BLaER1 (cell line): ENCODE results near the gene AUTS2.

Experiments
- H3K27ac ChIP-seq: shearing (Covaris generic); formaldehyde crosslinking; 2 replicates; pipeline ENCODE4 v1.8.1; 2022
- H3K27me3 ChIP-seq: shearing (Covaris generic); formaldehyde crosslinking; 2 replicates; pipeline ENCODE4 v1.8.1; 2022
- H3K36me3 ChIP-seq: shearing (Covaris generic); formaldehyde crosslinking; 2 replicates; pipeline ENCODE4 v1.8.1; 2022
- H3K4me1 ChIP-seq: shearing (Covaris generic); formaldehyde crosslinking; 2 replicates; pipeline ENCODE4 v1.8.1; 2022
- H3K4me2 ChIP-seq: shearing (Covaris generic); formaldehyde crosslinking; 2 replicates; pipeline ENCODE4 v1.8.1; 2022
- H3K4me3 ChIP-seq: shearing (Covaris generic); formaldehyde crosslinking; 2 replicates; pipeline ENCODE4 v1.8.1; 2022
- H3K9ac ChIP-seq: shearing (Covaris generic); formaldehyde crosslinking; 2 replicates; pipeline ENCODE4 v1.8.1; 2022
- H3K9me3 ChIP-seq: shearing (Covaris generic); formaldehyde crosslinking; 2 replicates; pipeline ENCODE4 v1.8.1; 2022
- H4K20me1 ChIP-seq: shearing (Covaris generic); formaldehyde crosslinking; 2 replicates; pipeline ENCODE4 v1.8.1; 2022
- Cebpa-rat ChIP-seq: shearing (Covaris generic); IDR thresholded peaks from 2 replicates; pipeline ENCODE4 v1.8.1; 2022

Gene AUTS2

DNA sequence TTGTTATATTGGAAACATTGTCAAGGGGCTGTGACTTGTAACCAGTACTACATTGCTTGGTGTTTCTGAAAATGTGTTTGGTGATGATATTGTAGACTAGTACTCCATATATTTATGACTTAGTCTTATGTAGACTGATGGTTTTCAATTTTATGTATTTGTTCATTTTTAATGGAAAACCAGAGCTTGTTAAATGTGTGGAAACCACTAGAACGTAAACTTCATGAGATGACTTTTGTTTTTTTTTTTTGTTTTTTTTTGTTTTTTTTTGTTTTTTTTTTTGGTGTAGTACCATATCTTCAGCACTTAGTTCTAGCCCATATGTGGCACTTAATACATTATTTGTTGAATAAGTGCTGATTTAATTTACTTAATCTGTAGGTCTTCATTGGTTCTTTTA lies 518.6 kb downstream of the AUTS2 start:
- H3K9me3 ChIP-seq, result peaks cover 35% of the 10 kb centered on the region
- no peak overlapping the region for H3K4me2 ChIP-seq
- peaks cover 40% of the 10 kb centered on the region for H3K36me3 ChIP-seq
- no peak for TF ChIP-seq Cebpa-rat
- no peak overlapping the region for H3K4me3 ChIP-seq
- H4K20me1 ChIP-seq, result peaks cover 27% of the 10 kb centered on the region; the same call in 1 of the 2 replicates
- H3K9ac ChIP-seq, result no peak overlapping the region
- H3K4me1 ChIP-seq, result no peaks in the 10 kb centered on the region
- H3K27ac ChIP-seq, result no peak overlapping the region
- H3K27me3 ChIP-seq, result no peaks in the 10 kb centered on the region

DNA sequence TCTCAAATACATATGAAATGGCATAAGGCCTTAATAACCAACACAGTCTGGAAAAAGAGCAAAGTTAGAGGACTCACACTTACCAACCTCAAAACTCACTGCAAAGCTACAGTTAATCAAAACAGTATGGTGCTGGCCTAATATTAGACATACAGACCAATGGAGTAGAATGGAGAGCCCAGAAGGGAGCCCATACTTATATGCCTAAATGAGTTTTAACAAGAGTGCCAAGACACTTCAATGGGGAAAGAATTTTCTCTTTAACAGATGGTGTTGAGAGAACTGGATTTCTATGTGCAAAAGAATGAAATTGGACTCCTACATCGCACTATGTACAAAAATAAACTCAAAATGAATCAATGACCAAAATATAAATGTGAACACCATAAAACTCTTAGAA lies 522.6 kb downstream of the AUTS2 start:
- Histone ChIP-seq H3K36me3 (peaks cover 69% of the 10 kb centered on the region), H3K4me2 (no peak overlapping the region), H3K27ac (no peak overlapping the region), H3K9me3 (peaks cover 65% of the 10 kb centered on the region), H3K27me3 (no peaks in the 10 kb centered on the region), H4K20me1 (peaks cover 12% of the 10 kb centered on the region; the same call in 1 of the 2 replicates), H3K9ac (no peak overlapping the region), H3K4me1 (no peaks in the 10 kb centered on the region), H3K4me3 (no peak overlapping the region)
- no peak for TF ChIP-seq Cebpa-rat

DNA sequence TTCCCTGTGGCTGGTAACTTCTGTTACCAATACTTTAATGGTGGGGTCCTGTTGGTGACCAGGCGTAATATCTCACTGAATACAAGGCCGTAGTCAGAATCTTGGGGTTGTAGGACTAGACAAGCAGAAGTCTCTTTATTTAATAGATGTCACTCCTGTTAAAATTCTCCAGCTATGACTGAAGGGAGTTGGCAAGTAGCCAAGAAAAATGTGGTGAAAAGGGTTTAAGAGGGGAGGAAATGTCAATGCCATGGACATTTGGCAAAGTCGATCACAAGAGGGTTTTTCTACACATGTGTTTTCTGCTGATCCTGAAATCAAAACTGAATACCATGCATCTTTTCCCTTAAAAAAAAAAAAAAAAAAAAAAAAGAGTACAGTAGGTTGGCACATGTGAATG lies 533.5 kb downstream of the AUTS2 start:
- no peaks in the 10 kb centered on the region for H3K27me3 ChIP-seq
- H3K4me1 ChIP-seq, result peaks cover 20% of the 10 kb centered on the region
- H3K36me3 ChIP-seq, result peaks cover 16% of the 10 kb centered on the region
- TF ChIP-seq Cebpa-rat, result no peak
- H3K27ac ChIP-seq, result no peak overlapping the region
- H3K9me3 ChIP-seq, result no peaks in the 10 kb centered on the region
- peak overlapping the region; percentile 44 for H3K4me2 ChIP-seq
- no peaks in the 10 kb centered on the region for H4K20me1 ChIP-seq
- no peak overlapping the region for H3K4me3 ChIP-seq
- no peak overlapping the region for H3K9ac ChIP-seq

DNA sequence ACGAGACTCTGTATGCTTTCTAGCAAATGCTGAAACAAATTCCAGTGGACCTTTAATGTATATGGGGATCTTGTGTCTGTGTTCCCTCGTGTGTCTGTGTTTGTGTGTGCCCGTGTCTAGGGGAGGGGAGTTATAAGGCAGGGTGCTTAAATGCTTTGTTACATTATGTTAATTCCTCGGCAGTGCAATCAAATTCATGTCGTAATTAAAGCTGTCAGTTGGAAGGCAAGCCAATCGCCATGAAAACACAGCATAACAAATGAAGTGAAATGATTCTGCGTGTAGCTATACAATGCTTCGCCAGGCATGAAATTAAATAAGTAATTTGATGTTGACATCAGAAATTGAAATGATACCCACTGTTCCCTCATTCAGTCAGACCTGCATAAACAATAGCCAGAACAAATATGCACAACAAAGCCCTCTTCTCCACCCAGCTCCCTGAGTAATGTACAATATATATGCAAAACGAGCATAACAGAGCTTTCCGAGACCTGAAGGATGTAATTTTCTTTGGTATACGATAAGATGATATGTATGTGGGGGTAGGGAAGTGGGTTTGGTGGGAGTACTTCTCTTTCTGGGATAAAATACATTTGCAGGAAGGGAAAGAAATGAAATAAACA lies 534.1 kb downstream of the AUTS2 start:
- Histone ChIP-seq H3K27ac (no peak overlapping the region), H3K9ac (no peak overlapping the region), H3K4me1 (peaks cover 20% of the 10 kb centered on the region), H3K9me3 (no peaks in the 10 kb centered on the region), H3K4me2 (peak overlapping the region; percentile 44), H4K20me1 (no peaks in the 10 kb centered on the region), H3K36me3 (peaks cover 16% of the 10 kb centered on the region), H3K27me3 (no peaks in the 10 kb centered on the region), H3K4me3 (no peak overlapping the region)
- no peak for TF ChIP-seq Cebpa-rat

DNA sequence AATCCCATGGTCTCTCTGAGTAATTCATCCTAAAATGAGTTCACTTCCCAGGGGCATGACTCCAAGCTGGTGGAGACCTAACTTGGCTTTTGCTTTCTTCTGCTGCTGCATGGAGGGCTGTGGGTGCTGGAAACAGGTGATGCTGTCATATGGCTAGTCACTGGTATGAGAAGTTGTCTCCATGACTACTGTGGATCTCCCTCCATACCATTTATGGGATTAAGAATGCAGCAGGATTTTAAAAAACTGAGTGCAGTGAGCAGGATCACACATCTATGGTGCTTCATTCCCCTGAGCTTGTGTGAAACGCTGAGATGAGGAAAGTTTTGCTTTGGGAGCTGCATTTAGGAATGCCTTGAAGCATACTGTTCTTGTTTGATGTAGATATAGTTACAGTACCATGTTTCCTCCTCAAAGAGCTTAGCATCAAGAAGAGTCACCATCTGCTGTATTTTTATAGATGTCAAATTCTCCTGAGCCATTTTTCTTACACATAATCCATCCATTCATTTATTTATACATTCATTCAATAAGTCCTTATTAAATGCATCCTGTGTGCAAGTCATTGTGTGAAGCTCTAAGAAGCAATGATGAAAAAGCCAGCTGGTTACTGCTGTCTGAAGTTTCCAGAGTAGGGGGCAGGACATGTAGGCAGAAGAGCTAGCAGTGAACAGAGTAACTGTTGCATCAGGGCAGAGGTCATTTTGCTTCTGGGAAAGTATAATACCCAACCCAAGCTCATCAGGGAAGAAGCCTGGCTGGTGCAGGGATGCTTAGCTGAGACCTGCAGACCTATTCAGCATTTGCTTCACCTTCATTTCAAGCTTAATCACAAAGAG lies 534.8 kb downstream of the AUTS2 start:
- Histone ChIP-seq H3K27ac (no peak overlapping the region), H3K27me3 (no peaks in the 10 kb centered on the region), H3K9me3 (no peaks in the 10 kb centered on the region), H3K9ac (no peak overlapping the region), H3K4me2 (no peak overlapping the region), H3K36me3 (peaks cover 16% of the 10 kb centered on the region), H3K4me1 (peaks cover 20% of the 10 kb centered on the region), H3K4me3 (no peak overlapping the region), H4K20me1 (no peaks in the 10 kb centered on the region)
- TF ChIP-seq Cebpa-rat, result no peak

DNA sequence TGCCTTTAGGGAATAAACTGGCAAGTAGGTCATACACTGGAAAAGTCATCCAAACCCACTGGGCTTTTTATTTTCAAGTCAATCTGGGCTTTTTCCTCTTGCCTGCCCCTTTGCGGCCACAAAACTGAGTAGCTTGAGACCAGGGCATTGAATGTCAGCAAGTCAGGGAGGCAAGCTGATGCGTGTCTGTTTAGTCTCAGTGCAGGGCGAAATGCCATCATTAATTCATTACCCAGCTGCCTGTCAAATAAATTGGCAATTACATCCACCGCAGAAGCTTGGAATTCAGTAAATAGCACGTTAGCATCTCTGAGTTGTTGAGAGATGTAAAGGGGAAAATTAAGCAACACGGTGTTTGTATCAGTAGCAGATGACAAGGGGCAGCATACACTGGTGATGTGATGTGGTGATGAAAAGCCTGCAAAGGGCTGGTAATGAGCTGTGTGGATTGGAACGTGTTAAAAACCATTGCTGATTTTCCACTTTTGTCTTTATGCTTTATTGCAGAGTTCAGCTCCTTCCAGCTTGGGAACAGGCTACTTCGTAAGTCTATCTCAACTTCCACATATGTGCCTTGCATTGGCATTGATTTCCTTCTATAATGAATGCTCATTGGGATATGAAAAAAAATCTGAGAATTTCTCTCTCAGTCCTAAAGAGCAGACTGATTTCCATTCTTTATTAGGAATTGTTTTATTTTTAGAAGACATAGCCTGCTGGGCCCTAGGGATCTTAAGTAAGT lies 535.9 kb downstream of the AUTS2 start:
- H3K4me2 ChIP-seq, result no peak overlapping the region
- H3K4me3 ChIP-seq, result no peak overlapping the region
- no peaks in the 10 kb centered on the region for H3K9me3 ChIP-seq
- no peak overlapping the region for H3K27ac ChIP-seq
- H3K36me3 ChIP-seq, result peaks cover 13% of the 10 kb centered on the region
- no peaks in the 10 kb centered on the region for H3K27me3 ChIP-seq
- no peaks in the 10 kb centered on the region for H4K20me1 ChIP-seq
- TF ChIP-seq Cebpa-rat, result no peak
- no peak overlapping the region for H3K9ac ChIP-seq
- peaks cover 20% of the 10 kb centered on the region for H3K4me1 ChIP-seq

DNA sequence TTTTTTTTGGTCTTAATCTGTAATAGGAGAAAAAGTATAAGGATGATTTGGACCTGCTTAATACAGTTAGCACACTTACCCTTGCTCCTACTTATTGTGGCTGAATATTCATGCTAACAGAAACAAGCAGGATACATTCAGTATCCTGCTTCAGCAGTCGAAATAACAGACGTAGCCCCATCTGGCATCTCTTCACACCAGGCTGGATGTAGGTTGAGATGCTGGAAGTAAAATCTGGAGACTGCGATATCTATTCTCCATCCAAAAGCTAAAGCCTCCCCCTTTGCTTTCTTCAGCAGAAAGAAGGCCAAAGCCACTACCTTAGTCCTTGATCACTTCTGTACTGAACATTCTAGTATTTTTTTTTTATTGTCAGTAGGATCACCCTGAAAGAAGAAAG lies 537.4 kb downstream of the AUTS2 start:
- Histone ChIP-seq H3K9me3 (no peaks in the 10 kb centered on the region), H3K36me3 (peaks cover 5% of the 10 kb centered on the region; the same call in 1 of the 2 replicates), H3K4me2 (no peak overlapping the region), H3K9ac (no peak overlapping the region), H3K4me1 (peaks cover 20% of the 10 kb centered on the region), H4K20me1 (no peaks in the 10 kb centered on the region), H3K27me3 (no peaks in the 10 kb centered on the region), H3K27ac (no peak overlapping the region), H3K4me3 (no peak overlapping the region)
- TF ChIP-seq Cebpa-rat, result no peak

DNA sequence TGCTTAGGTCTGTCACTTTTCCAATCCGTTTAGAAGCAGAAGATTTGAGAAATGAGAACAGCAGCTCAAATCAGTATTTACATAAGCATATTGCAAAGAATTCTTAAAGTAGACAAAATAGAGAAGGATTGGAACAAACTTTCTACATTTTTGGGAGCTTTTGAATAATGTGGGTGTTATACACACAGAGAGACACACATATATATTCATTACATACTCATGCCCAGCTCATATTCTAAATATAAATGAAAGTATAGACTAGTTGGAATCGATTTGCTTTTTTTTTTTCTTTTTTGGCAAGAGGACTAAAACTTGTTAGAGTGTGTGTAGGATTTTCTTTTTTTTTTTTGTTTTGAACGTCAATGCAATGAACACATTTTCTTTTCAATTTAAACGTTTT lies 538.9 kb downstream of the AUTS2 start:
- no peak for TF ChIP-seq Cebpa-rat
- H4K20me1 ChIP-seq, result no peaks in the 10 kb centered on the region
- no peaks in the 10 kb centered on the region for H3K9me3 ChIP-seq

DNA sequence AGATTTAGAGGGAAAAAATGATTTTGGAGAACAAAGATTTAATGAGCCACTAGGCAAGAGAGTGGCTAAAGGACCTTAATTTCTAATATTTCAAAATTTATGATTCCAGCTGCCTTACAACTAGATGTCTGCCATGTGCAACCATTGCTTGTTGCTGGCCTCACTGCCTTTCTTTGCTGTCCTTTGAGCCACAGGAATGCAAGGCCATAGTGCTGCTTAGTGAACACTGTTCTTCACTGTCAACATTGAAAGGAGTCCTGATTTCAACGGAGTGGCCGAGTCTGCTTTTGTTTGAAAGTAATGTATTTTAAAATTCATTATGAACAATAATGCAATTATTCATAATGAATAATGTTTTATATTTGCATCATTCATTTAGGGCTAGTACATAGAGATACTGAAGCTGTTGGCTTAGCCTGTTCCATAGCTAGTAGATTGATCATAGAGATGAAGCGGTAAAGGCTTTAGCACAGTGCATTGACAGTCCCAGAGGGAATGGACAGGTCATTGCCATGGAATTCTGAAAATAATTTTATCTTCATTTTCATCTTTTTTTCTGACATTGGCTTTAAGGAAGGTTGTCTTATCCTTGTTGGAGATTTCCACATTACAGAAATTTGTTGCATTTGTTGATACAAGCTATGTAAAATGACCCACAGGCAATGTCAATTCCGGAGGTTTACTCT lies 544.1 kb downstream of the AUTS2 start:
- Histone ChIP-seq H3K27me3 (no peaks in the 10 kb centered on the region), H3K27ac (no peak overlapping the region), H3K4me3 (no peak overlapping the region), H3K9me3 (no peaks in the 10 kb centered on the region), H3K36me3 (peaks cover 17% of the 10 kb centered on the region), H3K4me1 (no peaks in the 10 kb centered on the region), H4K20me1 (no peaks in the 10 kb centered on the region), H3K4me2 (no peak overlapping the region), H3K9ac (no peak overlapping the region)
- TF ChIP-seq Cebpa-rat, result no peak

More for the DNA sequence above, 538.9 kb downstream of the AUTS2 start:
- H3K4me2 ChIP-seq, result no peak overlapping the region
- peaks cover 12% of the 10 kb centered on the region for H3K36me3 ChIP-seq
- H3K4me1 ChIP-seq, result peaks cover 8% of the 10 kb centered on the region
- no peaks in the 10 kb centered on the region for H3K27me3 ChIP-seq
- no peak overlapping the region for H3K9ac ChIP-seq
- H3K27ac ChIP-seq, result no peak overlapping the region
- no peak overlapping the region for H3K4me3 ChIP-seq
